Stomach smooth muscle (tissue), 2 donors: Measurements from ENCODE around the gene PNPT1.
"Not testable (repeated sequence)": the region's sequence is repeated elsewhere in the genome, so short reads cannot be mapped to it uniquely, and the experiment has no call there.

ENCODE experiments used
- H3K27ac ChIP-seq: one replicate; pipeline ENCODE4 v1.7.0; 2013; ENCODE audit warnings: mild to moderate bottlenecking, low read length, inconsistent platforms
- H3K27me3 ChIP-seq, 2 donors: one replicate each; pipeline ENCODE4 v1.7.0; 2013; ENCODE audit warnings: low read length in 2 of 2; ENCODE audit not compliant: insufficient read depth in 2 of 2, control insufficient read depth in 1 of 2
- H3K36me3 ChIP-seq, 2 donors: one replicate each; pipeline ENCODE4 v1.7.0; 2013; ENCODE audit warnings: low read length in 2 of 2; ENCODE audit not compliant: control insufficient read depth in 2 of 2, insufficient read depth in 2 of 2
- H3K4me1 ChIP-seq: one replicate; pipeline ENCODE4 v1.7.0; 2013; ENCODE audit warnings: low read length; ENCODE audit not compliant: control insufficient read depth, insufficient read depth
- H3K4me3 ChIP-seq, 2 donors: one replicate each; pipeline ENCODE4 v1.7.0; 2013; ENCODE audit warnings: low read length in 2 of 2
- H3K9ac ChIP-seq, 2 donors: one replicate each; pipeline ENCODE4 v1.7.0; 2013; ENCODE audit warnings: low read length in 2 of 2, mild to moderate bottlenecking in 1 of 2
- H3K9me3 ChIP-seq, 2 donors: one replicate each; pipeline ENCODE4 v1.7.0; 2013; ENCODE audit warnings: low read length in 2 of 2; ENCODE audit not compliant: control insufficient read depth in 2 of 2
- donor health status: healthy.
- donor health status: Pancreatic carcinoma.

Gene PNPT1

DNA sequence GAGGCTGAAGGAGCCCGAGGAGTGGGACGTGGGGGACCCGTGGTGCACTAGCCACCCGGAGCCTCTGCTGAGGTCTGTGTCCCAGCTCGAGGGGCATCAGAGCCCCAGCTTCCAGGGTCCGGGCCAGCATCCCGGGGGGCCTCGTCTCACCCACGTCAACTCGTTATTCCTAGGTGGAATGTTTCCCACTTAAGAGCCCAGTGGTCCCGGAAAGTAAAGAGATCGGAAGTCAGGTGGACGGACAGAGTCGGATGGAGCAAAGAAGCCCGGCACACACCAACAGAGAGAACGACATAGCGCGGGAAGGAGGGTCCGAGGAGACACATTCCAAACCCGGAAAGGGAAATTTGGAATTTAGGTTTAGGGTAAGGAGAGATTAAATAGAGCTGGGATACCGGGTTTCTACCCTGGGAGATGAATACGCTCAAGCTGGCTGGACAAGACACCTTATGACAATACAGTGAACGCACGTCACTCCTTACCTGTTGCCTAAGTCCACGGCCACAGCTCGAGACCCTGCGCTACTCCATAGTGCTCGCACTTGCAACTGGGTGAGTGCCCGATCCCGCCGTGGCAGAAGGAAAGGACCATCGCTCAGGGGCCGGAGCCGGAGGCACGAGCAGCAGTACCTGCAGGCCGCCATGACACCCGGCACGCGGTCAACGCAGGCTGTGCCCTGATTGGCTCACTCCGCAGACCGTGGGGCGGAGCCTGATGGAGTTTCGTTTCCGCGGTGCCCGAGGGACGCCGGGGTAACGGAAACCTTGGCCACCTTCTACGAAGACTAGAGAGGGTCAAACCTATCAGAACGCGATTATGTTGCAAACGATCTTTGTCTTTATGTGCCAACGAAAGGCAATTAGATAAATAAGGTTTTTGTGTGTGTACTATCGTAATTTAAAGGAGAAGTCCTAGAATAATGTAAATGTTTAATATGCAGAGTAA lies at the start of gene PNPT1:
PNPT1 (minus strand) TSS at position 664 of the 945 bp plus-strand sequence; CDS start at position 643, 21 bp downstream.
- Histone ChIP-seq H3K27me3 (peaks cover 0 to 3% of the 10 kb centered on the region in 2 donors), H3K27ac (no peak within 1 kb of the TSS), H3K4me1 (no peaks in the 10 kb centered on the region), H3K9ac (peak within 1 kb of the TSS; percentile 65 to 68), H3K9me3 (no peaks in the 10 kb centered on the region), H3K4me3 (peak within 1 kb of the TSS; percentile 93 to 97), H3K36me3 (no peaks in the 10 kb centered on the region)

DNA sequence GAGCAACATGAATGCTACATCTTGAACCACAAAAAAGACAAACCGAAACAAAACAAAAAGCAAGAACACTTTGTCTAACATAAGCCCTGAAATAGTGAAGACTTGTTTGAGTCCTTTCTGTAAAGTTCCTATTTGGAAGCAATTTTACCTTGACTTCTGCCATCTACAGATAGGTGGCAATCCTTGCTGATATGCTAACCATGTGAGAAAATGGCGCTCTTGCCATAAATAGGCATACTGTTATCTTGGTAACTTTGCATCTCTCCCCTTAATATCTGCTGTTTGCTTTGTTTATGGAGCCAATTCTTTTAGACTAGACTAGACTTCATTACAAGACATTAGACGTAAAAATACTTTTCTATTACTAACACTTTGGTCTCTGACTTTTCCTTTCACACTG lies 49.4 kb upstream of the PNPT1 start:
- Histone ChIP-seq H3K27me3 (no peaks in the 10 kb centered on the region), H3K9ac (no peak overlapping the region), H3K9me3 (no peaks in the 10 kb centered on the region)

GRCh38 chr2:55736019-55736536 lies 42.4 kb upstream of the PNPT1 start:
- H3K4me1 ChIP-seq, H3K27ac ChIP-seq, H3K9me3 ChIP-seq, H3K4me3 ChIP-seq, H3K9ac ChIP-seq, H3K27me3 ChIP-seq, H3K36me3 ChIP-seq: not testable (repeated sequence)

More for the DNA sequence above, 49.4 kb upstream of the PNPT1 start:
- Histone ChIP-seq H3K36me3 (no peaks in the 10 kb centered on the region), H3K27ac (no peak overlapping the region), H3K4me3 (no peak overlapping the region), H3K4me1 (no peaks in the 10 kb centered on the region)

DNA sequence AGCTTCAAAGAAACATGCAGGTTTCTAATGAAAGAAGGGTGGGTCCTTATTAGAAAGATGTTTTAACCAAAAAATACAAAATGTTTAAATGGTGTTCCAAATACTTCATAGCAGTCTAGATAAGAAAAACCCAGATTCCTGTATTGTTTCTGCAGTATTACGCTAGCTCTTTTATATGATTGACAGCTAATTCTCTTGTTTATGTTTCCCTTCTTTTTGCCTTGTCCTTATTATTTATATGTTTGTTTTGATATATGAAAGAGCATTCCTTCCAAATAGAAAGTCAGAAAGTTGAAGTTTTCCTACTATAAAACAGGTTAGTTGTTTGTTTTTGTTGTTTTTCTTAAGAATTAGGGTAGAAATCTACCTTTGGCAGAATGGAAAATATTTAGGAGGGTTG lies 41.1 kb upstream of the PNPT1 start:
- no peak overlapping the region for H3K27ac ChIP-seq
- no peaks in the 10 kb centered on the region for H3K36me3 ChIP-seq
- no peak overlapping the region for H3K4me3 ChIP-seq
- no peak overlapping the region for H3K9ac ChIP-seq
- no peaks in the 10 kb centered on the region for H3K4me1 ChIP-seq
- H3K9me3 ChIP-seq = no peaks in the 10 kb centered on the region
- no peaks in the 10 kb centered on the region for H3K27me3 ChIP-seq

- H3K4me1 ChIP-seq = no peaks in the 10 kb centered on the region
Measured at GRCh38 chr2:55733335-55733734, 39.7 kb upstream of the PNPT1 start.

GRCh38 chr2:55732854-55733253 lies 39.2 kb upstream of the PNPT1 start:
- Histone ChIP-seq H3K27me3 (no peaks in the 10 kb centered on the region), H3K4me3 (no peak overlapping the region), H3K36me3 (no peaks in the 10 kb centered on the region), H3K4me1 (no peaks in the 10 kb centered on the region), H3K27ac (no peak overlapping the region), H3K9ac (no peak overlapping the region), H3K9me3 (no peaks in the 10 kb centered on the region)

More at GRCh38 chr2:55733335-55733734, 39.7 kb upstream of the PNPT1 start:
- no peaks in the 10 kb centered on the region for H3K27me3 ChIP-seq
- H3K4me3 ChIP-seq = no peak overlapping the region
- no peaks in the 10 kb centered on the region for H3K36me3 ChIP-seq
- no peak overlapping the region for H3K27ac ChIP-seq
- no peak overlapping the region for H3K9ac ChIP-seq
- H3K9me3 ChIP-seq = no peaks in the 10 kb centered on the region

DNA sequence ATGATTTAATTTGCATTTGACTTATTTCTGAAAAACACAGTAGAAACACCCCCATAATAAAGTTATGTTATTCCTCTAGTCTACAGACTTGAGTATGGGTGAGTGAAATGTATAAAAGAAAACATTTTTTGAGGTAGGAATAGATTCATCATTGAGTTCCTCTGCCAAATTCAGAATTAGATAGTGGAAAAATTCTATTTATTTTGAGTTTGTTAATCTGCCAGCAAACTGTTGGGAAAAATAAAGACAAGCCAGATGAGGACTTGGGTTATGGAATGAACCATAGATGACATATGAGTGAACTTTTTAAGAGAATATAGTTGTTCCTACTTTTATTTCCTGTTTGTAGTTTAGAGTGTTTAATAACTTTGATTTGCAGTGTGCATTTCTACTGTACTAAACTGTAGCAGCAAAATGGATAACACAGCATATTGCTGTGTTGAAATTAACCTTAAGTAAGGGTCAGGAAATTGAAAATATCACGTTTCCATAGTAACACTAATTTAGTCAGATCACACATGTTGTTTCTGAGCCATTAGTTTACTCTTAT lies 35.6 kb upstream of the PNPT1 start:
- no peak overlapping the region for H3K27ac ChIP-seq
- no peaks in the 10 kb centered on the region for H3K27me3 ChIP-seq
- H3K9me3 ChIP-seq = peaks cover 0 to 2% of the 10 kb centered on the region in 2 donors
- H3K36me3 ChIP-seq = no peaks in the 10 kb centered on the region
- H3K4me3 ChIP-seq = no peak overlapping the region
- H3K9ac ChIP-seq = no peak overlapping the region
- H3K4me1 ChIP-seq = no peaks in the 10 kb centered on the region

- Histone ChIP-seq H3K9ac (no peak overlapping the region), H3K36me3 (no peaks in the 10 kb centered on the region), H3K4me1 (no peaks in the 10 kb centered on the region), H3K4me3 (no peak overlapping the region), H3K27me3 (no peaks in the 10 kb centered on the region), H3K27ac (no peak overlapping the region), H3K9me3 (peaks cover 0 to 2% of the 10 kb centered on the region in 2 donors)
Measured at GRCh38 chr2:55721596-55722215, 28.1 kb upstream of the PNPT1 start.

DNA sequence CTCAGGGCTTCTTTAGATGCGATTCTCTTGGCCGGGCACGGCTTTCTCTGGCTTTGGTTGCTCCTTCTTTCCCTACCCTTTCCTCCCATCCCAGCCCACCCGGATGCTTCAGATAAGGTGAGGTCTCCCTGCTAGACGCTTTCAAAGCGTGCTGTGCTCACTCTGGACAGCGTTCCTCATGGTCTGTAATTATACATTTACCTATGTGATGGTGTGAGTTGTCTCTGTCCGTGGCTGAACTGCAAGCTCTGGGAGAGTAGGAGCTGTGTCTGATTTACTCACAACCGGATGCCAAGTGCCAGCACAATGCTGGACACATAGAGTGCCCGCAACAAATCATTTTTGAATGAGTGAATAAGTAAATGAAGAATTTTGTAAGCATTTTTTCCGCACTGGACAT lies 26.8 kb upstream of the PNPT1 start:
- Histone ChIP-seq H3K9me3 (peaks cover 0 to under 1% of the 10 kb centered on the region in 2 donors), H3K27me3 (no peaks in the 10 kb centered on the region), H3K4me1 (no peaks in the 10 kb centered on the region), H3K27ac (no peak overlapping the region), H3K9ac (no peak overlapping the region), H3K36me3 (no peaks in the 10 kb centered on the region), H3K4me3 (no peak overlapping the region)

GRCh38 chr2:55719852-55720251 lies 26.2 kb upstream of the PNPT1 start:
- Histone ChIP-seq H3K4me1 (no peaks in the 10 kb centered on the region), H3K9ac (no peak overlapping the region), H3K9me3 (no peaks in the 10 kb centered on the region), H3K27me3 (no peaks in the 10 kb centered on the region), H3K36me3 (no peaks in the 10 kb centered on the region), H3K4me3 (no peak overlapping the region), H3K27ac (no peak overlapping the region)
